ENCODE data around the gene KIR2DL3.
"Not testable (repeated sequence)": the region's sequence is repeated elsewhere in the genome, so short reads cannot be mapped to it uniquely, and the experiment has no call there.

Gene KIR2DL3

DNA sequence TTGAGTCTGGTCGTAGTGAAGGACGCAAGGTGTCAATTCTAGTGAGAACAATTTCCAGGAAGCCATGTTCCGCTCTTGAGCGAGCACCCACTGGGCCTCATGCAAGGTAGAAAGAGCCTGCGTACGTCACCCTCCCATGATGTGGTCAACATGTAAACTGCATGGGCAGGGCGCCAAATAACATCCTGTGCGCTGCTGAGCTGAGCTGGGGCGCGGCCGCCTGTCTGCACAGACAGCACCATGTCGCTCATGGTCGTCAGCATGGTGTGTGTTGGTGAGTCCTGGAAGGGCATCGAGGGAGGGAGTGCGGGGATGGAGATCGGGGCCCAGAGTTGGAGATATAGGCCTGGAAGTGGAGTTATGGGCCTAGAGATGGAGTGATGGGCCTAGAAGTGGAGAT lies at the start of gene KIR2DL3:
TSS of gene KIR2DL3 (plus strand) at position 208 of the 400 bp plus-strand sequence. CDS start at position 241, 33 bp downstream.
- not testable (repeated sequence) for H3K36me3 ChIP-seq (ENCODE audit: insufficient read depth, low read length); H3K4me3 ChIP-seq (ENCODE audit: low read depth, low read length); H3K27me3 ChIP-seq (ENCODE audit: insufficient read depth, low read length); H3K79me2 ChIP-seq (ENCODE audit: control insufficient read depth, insufficient read depth, low read length, unreplicated experiment); H3K4me1 ChIP-seq (ENCODE audit: control insufficient read depth, insufficient read depth, low read length, unreplicated experiment); H3K27ac ChIP-seq (ENCODE audit: low read depth, low read length); H2AFZ ChIP-seq (ENCODE audit: low read length, unreplicated experiment)

GRCh38 chr19:54691582-54692297 lies 46.6 kb upstream of the KIR2DL3 start:
- Histone ChIP-seq H3K36me3 (ENCODE audit: insufficient read depth, low read length) (no peaks in the 10 kb centered on the region), H3K27ac (ENCODE audit: low read depth, low read length) (no peak overlapping the region), H3K4me3 (ENCODE audit: low read depth, low read length) (no peak overlapping the region), H3K27me3 (ENCODE audit: insufficient read depth, low read length) (no peaks in the 10 kb centered on the region), H3K79me2 (ENCODE audit: control insufficient read depth, insufficient read depth, low read length, unreplicated experiment) (no peaks in the 10 kb centered on the region), H2AFZ (ENCODE audit: low read length, unreplicated experiment) (no peak overlapping the region), H3K4me1 (ENCODE audit: control insufficient read depth, insufficient read depth, low read length, unreplicated experiment) (no peaks in the 10 kb centered on the region)

- no peak overlapping the region for H3K4me3 ChIP-seq (ENCODE audit: low read depth, low read length)
- H3K79me2 ChIP-seq (ENCODE audit: control insufficient read depth, insufficient read depth, low read length, unreplicated experiment) = no peaks in the 10 kb centered on the region
- no peak overlapping the region for H2AFZ ChIP-seq (ENCODE audit: low read length, unreplicated experiment)
- no peaks in the 10 kb centered on the region for H3K36me3 ChIP-seq (ENCODE audit: insufficient read depth, low read length)
- H3K27me3 ChIP-seq (ENCODE audit: insufficient read depth, low read length) = no peaks in the 10 kb centered on the region
- no peaks in the 10 kb centered on the region for H3K4me1 ChIP-seq (ENCODE audit: control insufficient read depth, insufficient read depth, low read length, unreplicated experiment)
- no peak overlapping the region for H3K27ac ChIP-seq (ENCODE audit: low read depth, low read length)
Measured at GRCh38 chr19:54692298-54692615, 46.1 kb upstream of the KIR2DL3 start.

DNA sequence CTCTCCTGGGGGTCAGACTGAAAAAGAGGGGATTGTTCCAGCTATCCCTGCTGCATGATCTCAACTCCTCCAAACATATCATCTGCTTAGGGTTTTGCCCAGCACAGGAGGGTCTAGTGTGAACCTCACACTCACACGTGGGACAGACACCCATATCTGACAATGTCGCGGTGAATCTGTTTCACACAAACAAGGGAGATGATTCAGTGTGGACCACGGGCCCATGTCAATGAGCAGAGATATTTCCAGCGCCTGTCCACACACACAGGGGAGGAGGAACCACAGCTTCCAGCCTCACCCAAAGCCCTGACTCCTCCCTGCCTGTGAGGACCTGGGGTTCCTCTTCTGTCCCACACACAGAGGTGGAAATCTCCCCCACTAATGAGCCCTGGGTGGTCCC lies 43.7 kb upstream of the KIR2DL3 start:
- Histone ChIP-seq H3K36me3 (ENCODE audit: insufficient read depth, low read length) (no peaks in the 10 kb centered on the region), H2AFZ (ENCODE audit: low read length, unreplicated experiment) (no peak overlapping the region), H3K79me2 (ENCODE audit: control insufficient read depth, insufficient read depth, low read length, unreplicated experiment) (no peaks in the 10 kb centered on the region), H3K4me1 (ENCODE audit: control insufficient read depth, insufficient read depth, low read length, unreplicated experiment) (no peaks in the 10 kb centered on the region), H3K27me3 (ENCODE audit: insufficient read depth, low read length) (no peaks in the 10 kb centered on the region), H3K27ac (ENCODE audit: low read depth, low read length) (no peak overlapping the region), H3K4me3 (ENCODE audit: low read depth, low read length) (no peak overlapping the region)

DNA sequence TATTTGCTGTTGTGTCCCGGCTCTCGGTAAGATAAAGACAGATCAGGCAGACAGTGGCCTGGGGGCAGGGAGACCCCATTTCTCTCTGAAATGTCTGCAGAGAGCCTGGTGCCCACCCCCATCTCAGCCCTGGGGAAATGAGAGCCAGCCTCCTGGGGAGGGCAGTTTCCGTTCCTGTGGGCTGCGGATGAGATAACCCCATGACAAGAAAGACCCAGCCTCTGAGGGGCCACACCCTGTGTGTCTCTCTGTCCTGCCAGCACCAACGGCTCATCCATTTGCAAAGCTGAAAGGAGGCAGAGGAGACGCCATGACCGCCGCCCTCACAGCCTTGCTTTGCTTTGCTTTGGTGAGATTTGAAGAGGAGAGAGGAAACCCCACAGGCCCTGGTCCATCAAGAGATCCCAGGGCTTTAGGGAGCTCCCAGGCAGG lies 42.2 kb upstream of the KIR2DL3 start:
- Histone ChIP-seq H3K27ac (ENCODE audit: low read depth, low read length) (no peak overlapping the region), H3K4me3 (ENCODE audit: low read depth, low read length) (no peak overlapping the region), H3K36me3 (ENCODE audit: insufficient read depth, low read length) (no peaks in the 10 kb centered on the region), H3K4me1 (ENCODE audit: control insufficient read depth, insufficient read depth, low read length, unreplicated experiment) (no peaks in the 10 kb centered on the region), H3K79me2 (ENCODE audit: control insufficient read depth, insufficient read depth, low read length, unreplicated experiment) (no peaks in the 10 kb centered on the region), H3K27me3 (ENCODE audit: insufficient read depth, low read length) (no peaks in the 10 kb centered on the region), H2AFZ (ENCODE audit: low read length, unreplicated experiment) (no peak overlapping the region)

DNA sequence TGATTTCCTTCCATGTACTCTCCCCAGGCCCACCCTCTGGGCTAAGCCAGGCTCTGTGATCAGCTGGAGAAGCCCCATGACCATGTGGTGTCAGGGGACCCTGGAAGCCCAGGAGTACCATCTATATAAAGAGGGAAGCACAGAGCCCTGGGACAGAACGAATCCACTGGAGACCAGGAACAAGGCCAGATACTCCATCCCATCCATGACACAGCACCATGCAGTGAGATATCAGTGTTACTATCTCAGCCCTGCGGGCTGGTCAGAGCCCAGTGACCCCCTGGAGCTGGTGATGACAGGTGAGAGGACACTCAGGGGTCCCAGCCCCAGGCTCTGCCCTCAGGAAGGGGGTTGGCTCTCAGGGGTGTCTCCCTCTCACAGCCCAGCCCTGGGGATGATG lies 41.5 kb upstream of the KIR2DL3 start:
- H3K36me3 ChIP-seq (ENCODE audit: insufficient read depth, low read length) = no peaks in the 10 kb centered on the region
- H3K27ac ChIP-seq (ENCODE audit: low read depth, low read length) = no peak overlapping the region
- no peak overlapping the region for H2AFZ ChIP-seq (ENCODE audit: low read length, unreplicated experiment)
- no peak overlapping the region for H3K4me3 ChIP-seq (ENCODE audit: low read depth, low read length)
- no peaks in the 10 kb centered on the region for H3K79me2 ChIP-seq (ENCODE audit: control insufficient read depth, insufficient read depth, low read length, unreplicated experiment)
- H3K27me3 ChIP-seq (ENCODE audit: insufficient read depth, low read length) = no peaks in the 10 kb centered on the region
- H3K4me1 ChIP-seq (ENCODE audit: control insufficient read depth, insufficient read depth, low read length, unreplicated experiment) = no peaks in the 10 kb centered on the region

- H3K27me3 ChIP-seq (ENCODE audit: insufficient read depth, low read length); H3K36me3 ChIP-seq (ENCODE audit: insufficient read depth, low read length); H3K79me2 ChIP-seq (ENCODE audit: control insufficient read depth, insufficient read depth, low read length, unreplicated experiment); H3K4me1 ChIP-seq (ENCODE audit: control insufficient read depth, insufficient read depth, low read length, unreplicated experiment); H3K27ac ChIP-seq (ENCODE audit: low read depth, low read length); H2AFZ ChIP-seq (ENCODE audit: low read length, unreplicated experiment); H3K4me3 ChIP-seq (ENCODE audit: low read depth, low read length): not testable (repeated sequence)
Measured at GRCh38 chr19:54697716-54698115, 40.6 kb upstream of the KIR2DL3 start.

DNA sequence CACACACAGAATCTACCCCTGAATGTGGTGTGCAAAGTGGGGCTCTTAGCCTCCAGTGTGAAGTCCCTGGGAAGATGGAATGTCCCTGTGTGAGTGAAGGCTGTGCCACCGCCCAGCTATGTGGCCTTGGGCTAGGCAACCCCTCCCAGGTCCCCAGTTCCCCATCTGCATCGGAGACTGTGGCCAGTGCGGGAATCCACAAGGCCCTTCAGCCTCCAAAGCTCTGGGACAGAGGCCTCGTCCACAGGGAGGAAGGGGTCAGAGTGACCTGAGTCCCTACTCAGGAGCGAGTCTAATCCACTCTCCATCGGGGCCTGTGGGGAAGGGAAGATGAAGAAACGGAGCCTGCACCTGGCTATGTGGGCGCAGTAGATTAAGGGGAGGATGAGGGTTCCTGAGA lies 33.4 kb upstream of the KIR2DL3 start:
- Histone ChIP-seq H3K36me3 (ENCODE audit: insufficient read depth, low read length) (no peaks in the 10 kb centered on the region), H3K79me2 (ENCODE audit: control insufficient read depth, insufficient read depth, low read length, unreplicated experiment) (no peaks in the 10 kb centered on the region), H3K27me3 (ENCODE audit: insufficient read depth, low read length) (no peaks in the 10 kb centered on the region), H3K4me3 (ENCODE audit: low read depth, low read length) (no peak overlapping the region), H3K4me1 (ENCODE audit: control insufficient read depth, insufficient read depth, low read length, unreplicated experiment) (no peaks in the 10 kb centered on the region), H2AFZ (ENCODE audit: low read length, unreplicated experiment) (no peak overlapping the region), H3K27ac (ENCODE audit: low read depth, low read length) (no peak overlapping the region)

DNA sequence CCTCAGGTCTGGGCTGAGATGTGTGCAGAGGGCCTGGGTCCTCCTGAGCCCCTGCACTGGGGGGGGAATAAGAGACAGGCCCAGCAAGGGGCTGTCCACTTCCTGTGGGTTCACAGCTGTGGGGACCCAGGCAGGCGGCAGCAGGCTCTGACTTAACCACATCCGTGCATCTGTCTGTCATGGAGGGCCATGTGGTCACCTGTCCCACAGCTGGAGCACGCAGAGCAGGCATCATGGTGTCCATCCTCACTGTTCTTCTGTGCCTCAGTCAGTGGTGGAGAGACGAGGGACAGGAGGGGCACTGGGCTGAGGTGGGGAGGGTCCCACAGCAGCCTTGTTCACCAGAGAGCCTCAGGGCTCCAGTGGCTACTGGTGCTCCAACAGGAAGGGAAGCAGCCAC lies 30.4 kb upstream of the KIR2DL3 start:
- Histone ChIP-seq H3K79me2 (ENCODE audit: control insufficient read depth, insufficient read depth, low read length, unreplicated experiment) (no peaks in the 10 kb centered on the region), H3K27ac (ENCODE audit: low read depth, low read length) (no peak overlapping the region), H3K4me1 (ENCODE audit: control insufficient read depth, insufficient read depth, low read length, unreplicated experiment) (no peaks in the 10 kb centered on the region), H2AFZ (ENCODE audit: low read length, unreplicated experiment) (no peak overlapping the region), H3K27me3 (ENCODE audit: insufficient read depth, low read length) (no peaks in the 10 kb centered on the region), H3K36me3 (ENCODE audit: insufficient read depth, low read length) (no peaks in the 10 kb centered on the region), H3K4me3 (ENCODE audit: low read depth, low read length) (no peak overlapping the region)

- Histone ChIP-seq H3K36me3 (ENCODE audit: insufficient read depth, low read length) (no peaks in the 10 kb centered on the region), H3K27ac (ENCODE audit: low read depth, low read length) (no peak overlapping the region), H2AFZ (ENCODE audit: low read length, unreplicated experiment) (no peak overlapping the region), H3K27me3 (ENCODE audit: insufficient read depth, low read length) (no peaks in the 10 kb centered on the region), H3K79me2 (ENCODE audit: control insufficient read depth, insufficient read depth, low read length, unreplicated experiment) (no peaks in the 10 kb centered on the region), H3K4me1 (ENCODE audit: control insufficient read depth, insufficient read depth, low read length, unreplicated experiment) (no peaks in the 10 kb centered on the region), H3K4me3 (ENCODE audit: low read depth, low read length) (no peak overlapping the region)
Measured at GRCh38 chr19:54708781-54709180, 29.5 kb upstream of the KIR2DL3 start.

DNA sequence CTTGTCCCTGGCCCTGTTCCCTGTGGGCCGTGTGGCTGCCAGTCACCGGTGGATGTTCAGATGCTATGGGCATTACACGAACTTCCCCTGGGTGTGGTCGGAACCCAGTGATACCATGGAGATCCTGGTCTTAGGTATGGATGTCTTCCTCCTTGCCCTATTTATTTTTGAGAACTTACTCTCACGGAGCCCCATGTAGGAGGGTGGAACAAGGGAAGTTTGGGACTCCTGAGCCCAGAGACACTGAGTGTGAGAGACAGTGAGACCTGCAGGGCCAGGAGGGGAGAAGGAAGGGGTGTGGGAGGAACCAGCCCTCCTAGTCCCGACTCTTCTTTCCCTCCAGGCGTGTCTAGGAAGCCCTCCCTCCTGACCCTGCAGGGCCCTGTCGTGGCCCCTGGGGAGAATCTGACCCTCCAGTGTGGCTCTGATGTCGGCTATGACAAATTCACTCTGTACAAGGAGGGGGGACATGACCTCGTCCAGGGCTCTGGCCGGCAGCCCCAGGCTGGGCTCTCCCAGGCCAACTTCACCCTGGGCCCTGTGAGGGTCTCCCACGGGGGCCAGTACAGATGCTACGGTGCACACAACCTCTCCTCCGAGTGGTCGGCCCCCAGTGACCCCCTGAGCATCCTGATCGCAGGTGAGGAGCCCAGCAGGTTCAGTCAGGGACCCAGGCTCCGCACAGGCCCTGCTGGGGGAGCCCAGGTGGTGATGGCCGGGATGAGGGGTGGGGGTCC lies 28.9 kb upstream of the KIR2DL3 start:
- H3K4me3 ChIP-seq (ENCODE audit: low read depth, low read length) = no peak overlapping the region
- H3K27me3 ChIP-seq (ENCODE audit: insufficient read depth, low read length) = no peaks in the 10 kb centered on the region
- no peak overlapping the region for H3K27ac ChIP-seq (ENCODE audit: low read depth, low read length)
- H3K79me2 ChIP-seq (ENCODE audit: control insufficient read depth, insufficient read depth, low read length, unreplicated experiment) = no peaks in the 10 kb centered on the region
- no peaks in the 10 kb centered on the region for H3K36me3 ChIP-seq (ENCODE audit: insufficient read depth, low read length)
- no peaks in the 10 kb centered on the region for H3K4me1 ChIP-seq (ENCODE audit: control insufficient read depth, insufficient read depth, low read length, unreplicated experiment)
- no peak overlapping the region for H2AFZ ChIP-seq (ENCODE audit: low read length, unreplicated experiment)

All from ACC112 (cell line).